Hepatocyte (in vitro differentiated cells): ENCODE data around the gene LRRC3B.

Experiments
- EZH2phosphoT487 ChIP-seq: fragments of 200-600 bp; sonication (generic); IDR thresholded peaks from one replicate; pipeline ENCODE4 v1.6.1; 2018; ENCODE audit warnings: antibody characterized with exemption, mild to moderate bottlenecking, low read depth, moderate library complexity; ENCODE audit not compliant: unreplicated experiment, severe bottlenecking
- TF ChIP-seq, protein P1 (sequence below): fragments of 200-600 bp; sonication (generic); IDR thresholded peaks from 2 replicates; pipeline ENCODE4 v1.5.1; 2016; ENCODE audit warnings: antibody characterized with exemption, mild to moderate bottlenecking; ENCODE audit not compliant: poor library complexity

DNA sequence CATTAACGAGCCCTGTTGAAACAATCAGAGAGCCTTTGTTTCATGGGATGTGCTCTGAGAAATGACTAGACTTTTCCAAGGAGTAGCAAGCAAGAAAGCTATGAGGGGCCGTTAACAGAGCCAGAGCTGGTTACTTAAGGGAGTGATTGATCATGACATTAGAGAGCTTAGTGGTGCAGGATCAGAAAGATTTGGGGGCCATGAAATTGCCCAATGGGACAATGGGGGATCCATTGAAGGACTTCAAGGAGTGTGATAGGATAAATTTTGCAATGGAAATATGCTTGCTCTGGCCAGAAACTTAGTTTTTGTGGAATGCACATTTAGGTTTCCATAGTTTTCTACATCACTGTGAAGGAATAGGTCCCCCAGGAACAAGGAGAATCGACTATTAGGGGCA is 45.6 kb downstream of the LRRC3B start:
- no peak for TF ChIP-seq EZH2phosphoT487
- TF ChIP-seq, protein P1, sequence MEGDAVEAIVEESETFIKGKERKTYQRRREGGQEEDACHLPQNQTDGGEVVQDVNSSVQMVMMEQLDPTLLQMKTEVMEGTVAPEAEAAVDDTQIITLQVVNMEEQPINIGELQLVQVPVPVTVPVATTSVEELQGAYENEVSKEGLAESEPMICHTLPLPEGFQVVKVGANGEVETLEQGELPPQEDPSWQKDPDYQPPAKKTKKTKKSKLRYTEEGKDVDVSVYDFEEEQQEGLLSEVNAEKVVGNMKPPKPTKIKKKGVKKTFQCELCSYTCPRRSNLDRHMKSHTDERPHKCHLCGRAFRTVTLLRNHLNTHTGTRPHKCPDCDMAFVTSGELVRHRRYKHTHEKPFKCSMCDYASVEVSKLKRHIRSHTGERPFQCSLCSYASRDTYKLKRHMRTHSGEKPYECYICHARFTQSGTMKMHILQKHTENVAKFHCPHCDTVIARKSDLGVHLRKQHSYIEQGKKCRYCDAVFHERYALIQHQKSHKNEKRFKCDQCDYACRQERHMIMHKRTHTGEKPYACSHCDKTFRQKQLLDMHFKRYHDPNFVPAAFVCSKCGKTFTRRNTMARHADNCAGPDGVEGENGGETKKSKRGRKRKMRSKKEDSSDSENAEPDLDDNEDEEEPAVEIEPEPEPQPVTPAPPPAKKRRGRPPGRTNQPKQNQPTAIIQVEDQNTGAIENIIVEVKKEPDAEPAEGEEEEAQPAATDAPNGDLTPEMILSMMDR, result no peak
